OCI-M2 (cell line): ENCODE results near the gene TMEM63B.
"Not testable (repeated sequence)": the region's sequence is repeated elsewhere in the genome, so short reads cannot be mapped to it uniquely, and the experiment has no call there.

Experiments
- DNase-seq: peaks from one replicate; lab custom pipeline; 2025; ENCODE audit not compliant: unreplicated experiment; lab: John Stamatoyannopoulos, UW

The TMEM63B gene

DNA sequence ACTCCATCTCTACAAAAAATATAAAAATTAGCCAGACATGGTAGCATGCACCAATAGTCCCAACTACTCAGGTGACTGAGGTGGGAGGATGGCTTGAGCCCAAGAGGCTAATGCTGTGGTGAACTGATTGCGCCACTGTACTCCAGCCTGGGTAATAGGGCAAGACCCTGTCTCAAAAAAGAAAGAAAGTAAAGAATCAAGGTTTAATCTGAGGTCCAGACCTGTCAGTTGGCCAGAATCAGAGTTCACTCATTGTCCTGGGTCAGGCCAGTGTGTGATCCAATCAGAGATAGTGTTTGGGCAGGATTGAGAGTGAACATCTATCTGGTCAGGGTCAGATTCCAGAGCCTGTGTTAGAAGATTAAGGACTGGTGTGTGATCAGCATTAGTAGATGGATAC lies 15.5 kb downstream of the TMEM63B start:
- DNase-seq = no peak

DNA sequence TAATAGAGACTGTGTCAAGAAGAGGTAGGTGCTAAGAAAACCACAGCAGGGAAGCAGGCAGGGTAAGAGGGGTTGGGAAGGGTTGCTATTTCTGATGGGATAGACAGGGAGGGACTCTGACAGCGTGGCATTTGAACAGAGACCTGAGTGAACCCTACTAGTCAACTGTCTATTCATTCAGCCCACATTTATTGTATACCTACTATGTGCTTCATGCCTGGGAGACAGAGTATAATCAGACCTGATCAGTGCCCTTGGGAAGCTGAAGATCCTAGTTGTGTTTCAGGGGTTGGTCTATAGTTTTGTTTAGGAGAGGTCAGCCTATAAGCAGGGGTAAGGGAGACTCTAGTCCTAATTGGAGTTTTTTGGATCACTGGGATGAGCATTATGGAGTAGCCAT lies 16.4 kb downstream of the TMEM63B start:
- no peak for DNase-seq

DNA sequence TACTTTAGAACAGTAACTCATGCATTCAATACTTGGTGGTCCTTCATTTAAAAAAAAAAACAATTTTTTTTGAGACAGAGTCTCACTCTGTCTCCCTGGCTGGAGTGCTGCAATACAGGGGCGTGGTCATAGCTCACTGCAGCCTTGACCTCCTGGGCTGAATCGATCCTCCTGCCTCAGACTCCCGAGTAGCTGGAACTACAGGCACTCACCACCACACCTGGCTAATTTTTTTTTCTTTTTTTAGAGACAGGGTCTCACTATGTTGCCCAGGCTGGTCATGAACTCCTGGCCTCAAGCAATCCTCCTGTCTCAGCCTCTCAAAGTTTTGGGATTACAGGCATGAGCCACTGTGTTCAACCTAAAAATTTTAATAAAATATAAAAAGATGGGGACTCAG lies 17.2 kb downstream of the TMEM63B start:
- DNase-seq = not testable (repeated sequence)

DNA sequence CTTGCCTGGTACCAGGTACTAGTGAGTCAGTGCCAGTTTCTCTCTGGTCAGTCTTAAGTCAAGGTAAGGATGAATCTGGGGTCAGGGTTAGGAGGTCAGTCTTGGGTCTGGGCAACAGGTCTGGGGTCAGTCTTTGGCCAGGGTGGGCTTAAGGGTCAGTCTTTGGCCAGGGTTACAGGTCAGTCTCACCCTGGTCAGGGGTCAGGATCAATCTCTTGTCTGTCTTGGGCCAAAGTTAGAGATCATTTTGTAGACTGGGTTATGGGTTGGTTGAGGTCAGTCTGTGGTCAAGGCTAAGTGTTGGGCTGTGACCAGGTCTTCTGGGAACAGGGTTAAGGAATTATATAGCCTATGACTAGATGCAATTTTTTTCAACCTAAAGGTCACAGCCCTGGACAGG lies 18.5 kb downstream of the TMEM63B start:
- no peak for DNase-seq

DNA sequence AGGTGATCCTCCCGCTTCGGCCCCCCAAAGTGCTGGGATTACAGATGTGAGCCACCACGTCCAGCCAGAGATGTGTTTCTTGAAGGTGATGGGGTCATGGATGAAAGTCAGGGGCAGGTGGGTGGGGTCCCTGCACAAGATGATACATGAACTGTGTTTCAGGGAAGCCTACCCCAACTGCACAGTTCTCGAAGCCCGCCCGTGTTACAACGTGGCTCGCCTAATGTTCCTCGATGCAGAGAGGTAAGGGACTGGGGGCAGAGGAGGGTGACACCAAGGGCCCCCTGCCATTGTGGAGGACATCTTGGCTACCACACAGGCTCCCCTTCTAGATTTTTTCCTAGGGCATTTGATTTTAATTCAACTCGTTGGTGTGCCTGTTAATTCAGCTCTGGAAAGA lies 19.3 kb downstream of the TMEM63B start:
- DNase-seq = no peak

DNA sequence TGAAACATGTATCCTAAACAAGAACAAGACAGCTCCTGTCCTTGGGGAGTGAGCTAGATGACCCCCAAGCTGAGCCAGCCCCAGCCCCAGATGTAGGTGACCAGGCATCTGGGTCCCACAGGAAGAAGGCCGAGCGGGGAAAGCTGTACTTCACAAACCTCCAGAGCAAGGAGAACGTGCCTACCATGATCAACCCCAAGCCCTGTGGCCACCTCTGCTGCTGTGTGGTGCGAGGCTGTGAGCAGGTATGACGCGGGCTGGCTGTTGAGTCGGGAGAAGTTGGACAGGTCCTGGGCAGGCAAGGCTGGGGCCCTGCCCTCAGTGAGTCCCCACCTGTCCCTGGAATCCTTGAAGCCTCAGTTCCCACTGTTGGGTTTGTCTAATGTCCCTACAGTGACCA lies 19.9 kb downstream of the TMEM63B start:
- no peak for DNase-seq

DNA sequence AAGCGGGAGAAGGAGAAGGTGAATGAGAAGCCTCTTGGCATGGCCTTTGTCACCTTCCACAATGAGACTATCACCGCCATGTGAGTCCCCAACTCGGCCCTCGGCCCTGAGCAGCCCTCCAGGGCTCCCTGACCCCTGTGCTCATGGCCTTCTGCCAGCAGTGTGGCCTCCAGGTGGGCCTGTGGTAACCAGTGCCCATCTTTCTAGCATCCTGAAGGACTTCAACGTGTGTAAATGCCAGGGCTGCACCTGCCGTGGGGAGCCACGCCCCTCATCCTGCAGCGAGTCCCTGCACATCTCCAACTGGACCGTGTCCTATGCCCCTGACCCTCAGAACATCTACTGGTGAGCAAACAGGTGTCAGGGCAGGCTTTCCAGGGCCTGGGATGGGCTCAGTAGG lies 21.0 kb downstream of the TMEM63B start:
- no peak for DNase-seq

GRCh38 chr6:44149369-44150012 lies 22.1 kb downstream of the TMEM63B start:
- DNase-seq = no peak

DNA sequence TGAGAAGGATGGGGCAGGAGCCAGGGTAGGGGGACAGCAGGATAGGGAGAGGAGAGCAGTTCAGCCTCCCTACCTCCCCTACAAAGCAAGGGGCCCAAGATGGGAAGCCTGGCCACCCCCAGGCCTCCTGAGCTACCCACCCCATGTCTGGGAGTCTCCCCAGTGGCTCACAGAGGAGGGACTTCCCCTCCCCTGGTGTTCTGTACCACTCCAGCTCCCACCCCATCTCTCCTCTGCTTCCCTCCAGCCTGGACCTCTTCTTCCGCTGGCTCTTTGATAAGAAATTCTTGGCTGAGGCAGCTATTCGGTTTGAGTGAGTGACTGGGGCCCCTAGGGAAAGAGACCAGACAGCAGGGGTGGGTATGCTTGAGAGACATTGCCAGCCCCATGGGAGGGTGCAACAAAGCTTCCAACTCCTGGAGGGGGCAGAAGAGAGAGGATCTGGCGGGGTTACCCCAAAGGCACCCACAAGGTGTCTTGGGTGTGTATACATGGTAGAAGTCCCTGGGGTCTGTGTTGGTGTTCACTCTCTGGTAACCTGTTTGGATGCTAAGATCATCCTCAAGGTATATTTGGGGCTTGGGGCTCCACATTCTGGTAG lies 23.1 kb downstream of the TMEM63B start:
- no peak for DNase-seq

DNA sequence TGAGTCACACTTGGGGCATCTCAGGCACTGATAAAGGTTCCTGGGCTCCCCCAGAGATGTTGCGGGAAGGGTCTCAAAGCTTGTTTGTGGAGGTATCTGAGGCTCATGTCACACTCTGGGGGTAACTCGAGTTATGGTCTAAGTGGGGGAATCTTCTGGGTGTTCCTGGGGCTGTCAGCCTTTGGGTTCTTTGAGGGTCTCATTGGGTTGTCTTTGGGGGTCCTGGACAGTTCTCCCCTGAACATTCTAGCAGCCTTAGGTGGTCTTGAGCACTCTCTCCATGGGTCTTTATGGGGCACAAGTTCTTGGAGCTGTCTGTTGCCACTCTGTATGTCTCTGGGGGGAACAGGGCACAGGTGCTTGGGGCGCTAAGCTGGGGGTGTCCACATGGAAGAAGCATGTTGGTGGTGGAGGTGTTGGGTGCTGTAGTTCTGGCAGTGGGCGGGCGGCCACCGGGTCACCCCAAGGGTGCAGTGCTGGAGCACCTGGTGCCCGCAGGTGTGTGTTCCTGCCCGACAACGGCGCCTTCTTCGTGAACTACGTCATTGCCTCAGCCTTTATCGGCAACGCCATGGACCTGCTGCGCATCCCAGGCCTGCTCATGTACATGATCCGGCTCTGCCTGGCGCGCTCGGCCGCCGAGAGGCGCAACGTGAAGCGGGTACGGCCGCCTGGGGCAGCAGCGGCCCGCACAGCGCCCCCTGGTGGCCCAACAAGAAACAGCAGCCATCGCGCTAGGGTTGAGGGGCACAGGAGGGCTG lies 24.2 kb downstream of the TMEM63B start:
- DNase-seq = no peak

- no peak for DNase-seq
Measured at GRCh38 chr6:44152109-44152461, 24.7 kb downstream of the TMEM63B start.

- DNase-seq = no peak
Measured at GRCh38 chr6:44152533-44152932, 25.2 kb downstream of the TMEM63B start.

- no peak for DNase-seq
Measured at GRCh38 chr6:44154067-44154466, 26.7 kb downstream of the TMEM63B start.

DNA sequence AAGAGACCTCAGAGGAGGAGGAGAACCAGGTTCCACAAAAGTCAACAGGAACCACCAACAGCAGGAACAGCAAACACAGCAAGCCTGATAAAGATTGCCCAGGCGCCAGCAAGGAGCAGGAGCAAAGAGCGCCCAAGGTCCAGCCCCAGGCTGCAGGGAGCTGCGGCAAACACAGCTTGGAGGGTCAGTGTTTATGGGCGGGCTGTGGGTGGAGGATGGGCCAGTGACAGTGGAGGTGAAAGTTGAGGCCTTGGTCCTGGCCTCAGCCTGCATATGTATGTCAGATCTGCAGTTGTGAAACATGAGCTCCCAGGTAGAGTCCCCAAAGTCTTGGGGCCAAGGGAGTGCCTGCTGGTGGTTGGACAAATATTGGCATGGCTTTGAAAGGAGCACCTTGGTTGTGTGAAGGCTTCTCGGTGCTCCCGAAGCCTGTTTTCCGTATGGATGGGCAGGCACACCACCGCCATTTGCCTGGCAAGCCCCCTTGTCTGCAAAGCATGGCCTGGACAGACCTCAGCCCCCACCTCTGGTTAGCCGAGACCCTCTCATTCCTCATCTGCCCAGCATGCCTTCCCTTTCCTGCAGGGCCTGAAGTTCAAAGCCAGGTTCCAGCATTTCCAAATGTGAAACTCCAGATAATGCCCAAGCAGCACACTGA lies 29.3 kb downstream of the TMEM63B start:
- no peak for DNase-seq

GRCh38 chr6:44157152-44157521 lies 29.8 kb downstream of the TMEM63B start:
- no peak for DNase-seq

DNA sequence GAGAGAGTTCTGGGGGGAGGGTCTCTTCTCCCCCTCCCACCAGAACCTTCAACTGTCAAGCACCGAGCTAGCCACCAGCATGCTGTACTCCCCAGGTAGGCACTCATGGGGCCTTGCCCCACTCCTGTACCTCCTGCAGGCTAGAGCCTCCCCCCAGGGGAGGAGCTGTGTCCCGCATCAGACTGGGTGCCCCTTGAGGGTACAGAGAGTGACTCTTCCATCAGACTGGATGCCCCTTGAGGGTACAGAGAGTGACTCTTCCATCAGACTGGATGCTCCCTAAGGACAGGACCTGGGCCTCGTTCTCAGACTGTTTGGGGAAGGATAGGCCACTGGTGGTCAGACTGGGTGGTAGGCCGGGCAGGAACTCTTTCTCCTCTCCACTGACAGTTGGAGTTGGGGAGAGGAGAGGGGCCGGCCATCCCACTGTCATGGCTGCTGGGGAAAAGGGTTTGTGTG lies 31.4 kb downstream of the TMEM63B start, which contains the start of gene CAPN11:
CAPN11 (plus strand) TSS at position 51 of the 459 bp plus-strand sequence; CDS start at position 80, 29 bp downstream.
- no peak for DNase-seq

GRCh38 chr6:44161997-44162338 lies 34.6 kb downstream of the TMEM63B start:
- DNase-seq = no peak

GRCh38 chr6:44162876-44163625 lies 35.7 kb downstream of the TMEM63B start:
- no peak for DNase-seq

DNA sequence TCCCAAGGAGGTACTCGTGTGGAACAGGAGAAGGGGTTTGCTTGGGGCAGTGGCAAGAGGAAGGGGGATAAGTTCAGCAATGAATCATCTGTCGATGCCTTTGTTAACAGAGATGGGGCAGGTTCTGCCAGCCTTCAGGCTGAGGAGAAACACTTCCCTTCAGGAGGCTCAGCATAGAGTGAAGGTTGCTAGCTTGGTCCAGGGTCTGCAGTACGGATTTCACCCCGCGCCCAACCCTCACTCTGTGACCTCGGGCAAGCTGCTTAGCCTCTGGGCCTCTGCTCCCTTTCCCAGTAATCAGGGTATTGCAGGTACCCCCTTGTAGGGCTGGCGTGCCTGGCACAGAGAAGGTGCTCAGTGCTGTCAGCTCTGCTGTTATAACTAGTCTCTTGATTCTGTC lies 38.8 kb downstream of the TMEM63B start:
- no peak for DNase-seq

- no peak for DNase-seq
Measured at GRCh38 chr6:44166591-44167184, 39.3 kb downstream of the TMEM63B start.

GRCh38 chr6:44167567-44167966 lies 40.2 kb downstream of the TMEM63B start:
- DNase-seq = no peak
